Measurements from ENCODE around the gene PDLIM4.

PDLIM4 gene

DNA sequence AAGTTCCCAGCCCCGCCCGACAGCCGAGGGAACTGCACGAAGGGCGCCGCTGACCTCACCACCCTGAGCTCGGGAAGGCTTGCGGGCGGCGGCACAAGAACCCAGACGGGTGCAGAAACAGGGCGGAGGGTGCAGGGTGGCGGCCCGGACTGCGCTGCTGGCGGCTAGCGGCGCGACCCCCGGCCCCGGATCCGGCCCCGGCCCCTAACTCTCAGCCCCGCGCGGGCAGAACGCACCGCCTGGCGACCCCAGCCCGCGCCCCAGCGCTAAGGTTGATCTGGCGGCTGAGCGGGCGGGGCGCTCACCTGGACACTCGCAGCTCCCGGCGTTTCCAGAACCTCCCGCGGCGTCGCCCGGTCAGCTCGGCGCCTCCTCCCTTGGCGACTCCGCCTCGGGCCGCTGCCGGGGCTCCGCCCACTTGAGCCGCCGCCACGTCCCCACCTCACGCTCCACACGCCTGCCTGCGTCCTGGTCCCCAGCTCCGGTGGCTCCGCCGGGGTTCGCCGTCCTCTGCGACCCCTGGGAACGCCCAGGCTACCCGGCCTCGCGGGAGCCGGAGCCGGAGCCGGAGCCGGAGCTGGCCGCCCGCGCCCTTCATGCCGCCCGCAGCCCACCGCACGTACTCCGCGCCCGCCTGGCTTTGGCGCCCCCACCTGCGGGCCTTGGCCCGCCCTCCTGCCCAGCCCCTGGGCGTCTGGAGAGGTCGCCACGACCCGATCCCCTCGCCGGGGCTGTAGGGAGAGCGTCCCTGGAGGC, 29.8 kb upstream of the PDLIM4 start, which contains the start of gene P4HA2:
Gene P4HA2 (minus strand): TSS at position 369 of the 756 bp plus-strand sequence. CDS start 9,227 bp downstream, outside the sequence.
- peak; percentile 14 for DNase-seq

- no peak for DNase-seq
Observed at GRCh38 chr5:132228241-132229035, 29.1 kb upstream of the PDLIM4 start.

GRCh38 chr5:132229236-132229635, 28.3 kb upstream of the PDLIM4 start:
- no peak for DNase-seq

- DNase-seq, result no peak
Observed at GRCh38 chr5:132230871-132231270, 26.6 kb upstream of the PDLIM4 start.

- no peak for DNase-seq
Observed at GRCh38 chr5:132232465-132232864, 25.0 kb upstream of the PDLIM4 start.

GRCh38 chr5:132233081-132233480, 24.4 kb upstream of the PDLIM4 start:
- no peak for DNase-seq

DNA sequence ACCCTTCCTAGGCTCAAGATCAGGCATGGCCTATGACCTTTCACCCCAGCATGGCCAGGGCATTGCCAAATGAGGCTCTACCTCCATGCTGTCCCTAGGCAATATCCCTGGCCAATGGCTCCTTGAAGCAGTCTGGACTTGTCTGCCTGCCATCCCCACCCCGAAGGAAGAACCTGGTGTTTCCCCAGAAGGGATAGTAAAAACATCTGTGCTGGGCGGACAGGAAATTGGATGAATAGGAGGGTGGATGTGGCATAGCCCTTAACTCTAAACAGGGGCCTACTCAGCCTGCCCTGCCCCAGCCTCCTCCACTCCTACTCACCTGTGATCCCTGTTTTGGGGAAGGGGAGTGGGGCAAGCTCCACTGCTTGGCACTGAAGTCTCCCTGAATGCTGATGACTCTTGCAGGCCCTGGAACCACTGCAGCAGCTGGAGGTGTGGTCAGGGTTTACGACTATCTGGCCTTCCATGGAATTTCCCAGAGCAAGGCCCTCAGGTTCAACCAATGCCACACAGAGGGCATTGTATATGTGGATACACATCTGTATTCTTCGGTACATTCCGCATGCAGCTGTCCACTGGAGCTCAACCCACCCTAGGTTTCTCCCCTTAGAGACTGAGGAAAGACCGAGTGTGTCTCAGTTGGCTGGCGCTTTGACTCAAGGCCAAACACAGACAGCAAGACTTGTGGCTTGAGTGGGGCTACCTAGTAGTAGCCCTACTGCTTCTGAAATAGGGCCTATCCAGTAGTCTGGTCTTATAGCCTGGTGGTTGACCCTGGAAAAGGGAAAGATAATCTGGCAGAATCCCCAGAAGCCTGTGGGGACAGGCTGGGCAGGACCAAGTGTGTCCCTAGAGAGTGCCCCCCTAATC, 23.4 kb upstream of the PDLIM4 start:
- no peak for DNase-seq

- no peak for DNase-seq
Observed at GRCh38 chr5:132234684-132235062, 22.8 kb upstream of the PDLIM4 start.

GRCh38 chr5:132235340-132235739, 22.2 kb upstream of the PDLIM4 start:
- no peak for DNase-seq

DNA sequence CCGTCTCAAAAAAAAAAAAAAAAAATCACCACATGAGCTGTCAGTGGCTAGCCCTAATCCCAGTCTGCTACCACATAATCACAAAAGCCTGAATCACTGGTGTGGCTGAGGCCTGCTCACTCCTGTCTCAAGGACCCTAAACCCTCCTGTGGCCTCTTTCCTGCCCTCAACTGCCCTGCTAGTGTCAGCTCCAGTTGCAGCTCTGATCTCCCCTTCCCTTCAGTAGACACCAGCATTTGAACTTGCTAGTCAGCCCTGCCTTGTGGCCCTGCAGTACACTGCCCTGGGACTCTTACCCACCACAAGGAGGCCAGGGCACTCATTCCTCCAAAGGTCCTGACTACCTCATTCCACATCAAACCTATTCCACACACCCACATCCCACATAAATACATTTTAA, 20.4 kb upstream of the PDLIM4 start:
- no peak for DNase-seq

- DNase-seq, result no peak
Observed at GRCh38 chr5:132237670-132238069, 19.8 kb upstream of the PDLIM4 start.

DNA sequence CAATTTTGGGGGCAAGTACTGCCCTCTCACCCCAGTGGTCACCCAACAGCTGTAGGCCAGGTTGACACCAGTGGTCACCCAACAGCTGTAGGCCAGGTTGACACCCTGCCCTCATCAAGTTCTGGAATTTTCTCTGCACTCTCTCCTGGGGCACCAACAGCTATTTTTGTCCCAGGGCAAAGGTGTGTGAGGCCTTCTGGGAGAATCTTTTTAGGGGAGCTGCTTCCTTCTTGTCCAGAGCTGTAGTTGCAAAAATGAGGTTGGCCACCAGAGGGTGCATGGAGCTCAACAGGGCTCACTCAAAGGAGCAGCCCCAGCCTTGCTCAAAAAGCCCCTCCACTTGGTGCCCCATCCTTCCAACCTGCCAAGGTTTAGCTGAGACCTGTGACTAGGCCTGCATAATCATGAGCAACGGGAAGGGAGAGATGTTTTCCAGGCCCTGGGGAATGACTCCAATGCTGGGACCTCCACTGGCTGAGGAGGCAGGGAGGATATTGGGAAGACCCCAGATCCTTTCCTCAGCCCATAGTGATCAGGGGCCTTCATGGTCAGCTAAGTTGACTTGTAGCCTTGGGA, 19.2 kb upstream of the PDLIM4 start:
- DNase-seq, result peak; percentile 27

DNA sequence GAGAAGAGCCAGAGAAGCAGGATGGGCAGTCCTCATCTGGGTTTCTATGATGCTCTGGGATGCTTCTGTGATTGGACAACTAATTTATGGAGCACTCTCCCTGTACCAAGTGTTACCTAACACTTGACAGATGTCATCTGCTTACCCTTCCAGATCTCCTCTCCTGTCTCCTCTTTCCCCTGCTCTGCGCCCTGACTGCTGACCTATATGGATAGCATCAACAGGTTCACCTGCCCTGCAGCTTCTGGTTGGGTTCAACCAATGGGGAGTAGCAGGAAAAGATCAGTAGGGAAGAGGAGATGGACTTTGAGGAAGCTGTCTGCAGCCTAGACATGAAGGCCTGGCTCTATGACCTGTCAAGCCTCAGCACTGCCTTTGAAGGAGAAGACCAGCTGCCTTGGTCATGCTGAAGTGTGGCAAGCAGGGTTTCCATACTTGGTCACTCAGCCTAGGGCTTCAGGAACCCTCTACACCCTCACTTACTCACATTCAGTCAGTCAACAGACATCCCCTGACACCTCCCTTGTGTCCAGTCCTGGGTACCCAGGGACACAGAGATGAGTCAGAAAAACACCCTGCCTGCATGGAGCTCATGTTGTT, 18.5 kb upstream of the PDLIM4 start:
- no peak for DNase-seq

- DNase-seq, result no peak
Observed at GRCh38 chr5:132239776-132240175, 17.7 kb upstream of the PDLIM4 start.

GRCh38 chr5:132243366-132243977, 14.0 kb upstream of the PDLIM4 start:
- no peak for DNase-seq

DNA sequence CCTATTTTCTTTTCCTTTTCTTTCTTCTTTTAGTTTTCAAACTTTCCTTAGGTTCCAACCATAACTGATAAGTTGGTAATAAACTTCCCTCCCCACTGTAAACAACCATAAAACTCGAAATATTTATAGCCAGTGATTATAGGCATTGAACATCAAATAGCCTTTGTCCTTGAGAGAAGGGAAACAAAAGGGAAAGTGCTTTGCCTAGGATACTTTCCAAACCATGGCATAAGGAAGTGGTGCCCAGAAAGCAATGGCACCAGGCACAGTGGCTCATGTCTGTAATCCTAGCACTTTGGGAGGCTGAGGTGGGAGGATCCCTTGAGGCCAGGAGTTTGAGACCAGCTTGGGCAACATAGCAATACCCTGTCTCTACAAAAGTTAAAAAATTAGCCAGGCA, 11.9 kb upstream of the PDLIM4 start:
- DNase-seq, result no peak

- DNase-seq, result no peak
Observed at GRCh38 chr5:132246806-132247205, 10.7 kb upstream of the PDLIM4 start.

GRCh38 chr5:132250547-132250946, 6.9 kb upstream of the PDLIM4 start:
- no peak for DNase-seq

- no peak for DNase-seq
Observed at GRCh38 chr5:132251220-132251725, 6.2 kb upstream of the PDLIM4 start.

- no peak for DNase-seq
Observed at GRCh38 chr5:132253008-132253441, 4.5 kb upstream of the PDLIM4 start.

DNA sequence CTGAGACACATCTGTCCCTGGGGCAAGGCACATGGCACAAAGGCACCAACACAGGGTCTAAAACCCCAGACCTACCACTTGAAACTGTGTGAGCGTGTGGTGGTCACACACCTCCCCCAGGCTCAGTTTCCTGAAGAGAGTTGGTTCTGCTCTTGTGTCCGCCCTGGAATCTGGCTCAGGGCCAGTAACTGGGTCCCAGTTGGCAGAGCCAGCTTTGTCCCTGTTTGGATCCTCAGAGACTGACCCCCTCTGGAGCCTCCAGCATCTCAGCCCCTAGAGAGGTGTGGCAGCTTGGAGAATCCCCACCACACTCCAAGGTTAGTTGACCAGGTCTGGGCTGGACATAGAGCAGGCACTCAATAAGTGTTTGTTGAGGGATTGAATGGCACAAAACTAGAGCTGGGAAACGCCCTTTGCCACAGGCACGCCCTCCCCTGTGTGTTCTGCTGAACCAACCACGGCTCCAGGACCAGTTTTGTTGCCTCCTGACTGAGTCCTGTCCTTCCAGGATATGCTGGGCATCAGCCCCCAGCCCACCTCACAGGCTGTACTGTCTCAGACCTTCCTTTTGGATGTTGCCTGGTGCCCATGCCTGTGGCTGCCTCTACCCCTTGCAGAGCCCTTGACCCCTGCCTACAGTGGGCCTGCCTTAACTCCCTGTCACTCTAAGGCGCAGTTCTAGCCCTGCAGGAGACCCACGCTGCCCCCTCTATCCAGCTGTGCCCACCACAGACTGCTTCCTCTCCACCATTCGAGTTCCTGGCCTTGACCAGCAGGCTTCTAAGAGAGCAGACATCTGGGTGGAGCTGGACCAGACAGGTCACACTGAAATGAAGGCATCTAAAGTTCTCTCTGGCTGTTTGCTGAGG, 3.8 kb upstream of the PDLIM4 start:
- no peak for DNase-seq
